ENCODE measurements around the gene OLFML1. TPM values are rescaled to one million over a fixed set of nuclear protein-coding genes. Genes with fewer than 3 reads are reported as not detected.
A peak's percentile ranks its signal among the peaks of the same experiment; 100 is the strongest.

Gene OLFML1
- total and polyA plus RNA-seq, 10 of the 15 experiments (the other 5 are each of a cell fraction or from before 2014, with no cell fraction given): 0.04 to 0.71 (median 0.21) TPM; not detected in 6

DNA sequence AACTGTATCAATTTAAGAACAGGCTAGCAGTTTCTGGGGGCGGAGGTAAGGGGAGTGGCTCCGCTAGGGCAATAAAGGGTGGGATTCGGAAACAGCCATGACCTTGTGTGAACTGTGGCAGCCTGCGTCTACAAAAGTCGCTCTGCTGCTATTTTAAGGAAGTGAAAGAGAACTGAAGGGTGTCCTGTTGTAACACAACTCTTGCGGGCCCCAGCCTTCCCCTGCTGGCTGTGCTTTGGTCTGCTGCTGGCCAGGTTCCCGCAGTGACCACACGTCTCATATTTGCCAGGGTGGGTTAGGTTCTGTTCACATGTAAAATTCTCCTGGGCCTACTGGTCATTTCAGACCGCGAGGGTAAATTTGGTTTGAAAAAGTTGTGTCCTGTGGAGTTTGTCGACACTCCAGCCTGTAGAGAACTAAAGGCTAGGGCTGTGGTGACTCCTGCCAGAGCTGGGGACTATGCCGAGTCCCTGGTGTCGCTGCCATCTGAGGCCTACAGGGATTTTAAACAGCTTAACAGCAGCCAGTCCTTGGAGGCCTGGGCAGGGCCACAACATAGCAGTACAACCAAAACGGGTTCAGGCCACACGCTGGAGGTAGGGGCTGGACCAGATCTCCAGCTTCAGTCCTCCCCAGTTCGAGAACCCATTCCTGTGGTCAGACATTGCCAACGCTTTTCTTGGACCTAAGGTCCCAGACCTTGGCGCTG lies 27.4 kb downstream of the OLFML1 start (continued):
- TF ChIP-seq BHLHE40 (IDR thresholded peaks at IDR 0.05; ENCODE audit: borderline replicate concordance in 1 of 2, low read depth in 2 of 2, low read length in 1 of 2) (peak; percentile 64 to 80; a peak in 3 of 4 replicates), POLR2A (IDR thresholded peaks at IDR 0.05; ENCODE audit: low read depth, low read length) (peak; percentile 56), CHD2 (IDR thresholded peaks at IDR 0.05; ENCODE audit: borderline replicate concordance, low read depth, low read length) (peak; percentile 46; the same call in 1 of the 2 replicates), NFIC (IDR thresholded peaks at IDR 0.05; ENCODE audit: low read depth, low read length) (peak; percentile 64), MEF2B (IDR thresholded peaks at IDR 0.05; ENCODE audit: partially characterized antibody, poor library complexity, severe bottlenecking) (peak; percentile 91), MYC (IDR thresholded peaks at IDR 0.05; ENCODE audit: insufficient read depth, insufficient read length, insufficient replicate concordance, low read length, severe bottlenecking) (no peak), LARP7 (IDR thresholded peaks at IDR 0.05) (peak; percentile 56), SPI1 (IDR thresholded peaks at IDR 0.05; ENCODE audit: borderline replicate concordance, insufficient read depth, low read depth, low read length) (peak; percentile 99), RCOR1 (conservative IDR thresholded peaks at IDR 0.05; ENCODE audit: low read depth, low read length) (peak; percentile 90; the same call in 1 of the 2 replicates), TCF12 (IDR thresholded peaks at IDR 0.05; ENCODE audit: low read depth, low read length) (peak; percentile 80), NBN (IDR thresholded peaks at IDR 0.05) (peak; percentile 68), IRF4 (IDR thresholded peaks at IDR 0.05; ENCODE audit: low read depth, low read length) (peak; percentile 86), ZBTB4 (CRISPR knock-in tag; IDR thresholded peaks at IDR 0.05) (no peak), ZSCAN29 (IDR thresholded peaks at IDR 0.05) (peak; percentile 25; the same call in 1 of the 2 replicates), RUNX3 (IDR thresholded peaks at IDR 0.05; ENCODE audit: low read length) (peak; percentile 91), SP1 (IDR thresholded peaks at IDR 0.05; ENCODE audit: low read depth, low read length) (peak; percentile 86), CBFB (IDR thresholded peaks at IDR 0.05; ENCODE audit: low read depth) (peak; percentile 76; the same call in 1 of the 2 replicates), ASH2L (IDR thresholded peaks at IDR 0.05; ENCODE audit: borderline replicate concordance, low read depth) (peak; percentile 63; the same call in 1 of the 2 replicates), RAD21 (IDR thresholded peaks at IDR 0.05; ENCODE audit: insufficient read depth, low read depth, low read length) (peak; percentile 31; the same call in 1 of the 2 replicates), SRF (IDR thresholded peaks at IDR 0.05; ENCODE audit: low read depth in 2 of 2, low read length in 2 of 2) (peak in 1 of 2 experiments; percentile 44; a peak in 1 of 4 replicates)
- TF ChIP-seq, protein P1, sequence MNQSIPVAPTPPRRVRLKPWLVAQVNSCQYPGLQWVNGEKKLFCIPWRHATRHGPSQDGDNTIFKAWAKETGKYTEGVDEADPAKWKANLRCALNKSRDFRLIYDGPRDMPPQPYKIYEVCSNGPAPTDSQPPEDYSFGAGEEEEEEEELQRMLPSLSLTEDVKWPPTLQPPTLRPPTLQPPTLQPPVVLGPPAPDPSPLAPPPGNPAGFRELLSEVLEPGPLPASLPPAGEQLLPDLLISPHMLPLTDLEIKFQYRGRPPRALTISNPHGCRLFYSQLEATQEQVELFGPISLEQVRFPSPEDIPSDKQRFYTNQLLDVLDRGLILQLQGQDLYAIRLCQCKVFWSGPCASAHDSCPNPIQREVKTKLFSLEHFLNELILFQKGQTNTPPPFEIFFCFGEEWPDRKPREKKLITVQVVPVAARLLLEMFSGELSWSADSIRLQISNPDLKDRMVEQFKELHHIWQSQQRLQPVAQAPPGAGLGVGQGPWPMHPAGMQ (IDR thresholded peaks at IDR 0.05; ENCODE audit: borderline replicate concordance): peak; percentile 84
- TF ChIP-seq, protein P2, sequence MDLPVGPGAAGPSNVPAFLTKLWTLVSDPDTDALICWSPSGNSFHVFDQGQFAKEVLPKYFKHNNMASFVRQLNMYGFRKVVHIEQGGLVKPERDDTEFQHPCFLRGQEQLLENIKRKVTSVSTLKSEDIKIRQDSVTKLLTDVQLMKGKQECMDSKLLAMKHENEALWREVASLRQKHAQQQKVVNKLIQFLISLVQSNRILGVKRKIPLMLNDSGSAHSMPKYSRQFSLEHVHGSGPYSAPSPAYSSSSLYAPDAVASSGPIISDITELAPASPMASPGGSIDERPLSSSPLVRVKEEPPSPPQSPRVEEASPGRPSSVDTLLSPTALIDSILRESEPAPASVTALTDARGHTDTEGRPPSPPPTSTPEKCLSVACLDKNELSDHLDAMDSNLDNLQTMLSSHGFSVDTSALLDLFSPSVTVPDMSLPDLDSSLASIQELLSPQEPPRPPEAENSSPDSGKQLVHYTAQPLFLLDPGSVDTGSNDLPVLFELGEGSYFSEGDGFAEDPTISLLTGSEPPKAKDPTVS (IDR thresholded peaks at IDR 0.05; ENCODE audit: low read depth, low read length): no peak
